GM21360 (cell line): ENCODE measurements around the gene NLGN1.
"Not testable (repeated sequence)": the region's sequence is repeated elsewhere in the genome, so short reads cannot be mapped to it uniquely, and the experiment has no call there.

Source experiments
- ATAC-seq: cut with Tn5 transposase; IDR thresholded peaks from one replicate; pipeline ENCODE4 v1.9.1; 2021; ENCODE audit warnings: mild to moderate bottlenecking, moderate library complexity; ENCODE audit not compliant: unreplicated experiment

The NLGN1 gene

GRCh38 chr3:174202561-174202960 is 805.0 kb downstream of the NLGN1 start:
- ATAC-seq: no peak

- ATAC-seq: no peak
These were observed 807.2 kb downstream of the NLGN1 start for GRCh38 chr3:174204765-174205164.

GRCh38 chr3:174206607-174207192 is 809.2 kb downstream of the NLGN1 start:
- no peak for ATAC-seq

GRCh38 chr3:174208161-174208560 is 810.6 kb downstream of the NLGN1 start:
- ATAC-seq: no peak

- ATAC-seq: not testable (repeated sequence)
These were observed 814.4 kb downstream of the NLGN1 start for GRCh38 chr3:174211896-174212295.

- no peak for ATAC-seq
These were observed 817.9 kb downstream of the NLGN1 start for GRCh38 chr3:174215456-174215855.

- no peak for ATAC-seq
These were observed 818.5 kb downstream of the NLGN1 start for GRCh38 chr3:174216019-174216418.

- no peak for ATAC-seq
These were observed 819.6 kb downstream of the NLGN1 start for GRCh38 chr3:174216946-174217718.

- ATAC-seq: no peak
These were observed 820.5 kb downstream of the NLGN1 start for GRCh38 chr3:174218016-174218415.

- ATAC-seq: no peak
These were observed 822.2 kb downstream of the NLGN1 start for GRCh38 chr3:174219738-174220137.

GRCh38 chr3:174220775-174221554 is 823.4 kb downstream of the NLGN1 start:
- no peak for ATAC-seq

GRCh38 chr3:174223042-174223441 is 825.5 kb downstream of the NLGN1 start:
- no peak for ATAC-seq

GRCh38 chr3:174223626-174224025 is 826.1 kb downstream of the NLGN1 start:
- no peak for ATAC-seq

- ATAC-seq: no peak
These were observed 832.4 kb downstream of the NLGN1 start for GRCh38 chr3:174229916-174230315.

- not testable (repeated sequence) for ATAC-seq
These were observed 834.6 kb downstream of the NLGN1 start for GRCh38 chr3:174232028-174232657.

- no peak for ATAC-seq
These were observed 835.3 kb downstream of the NLGN1 start for GRCh38 chr3:174232658-174233429.

GRCh38 chr3:174233511-174233910 is 836.0 kb downstream of the NLGN1 start:
- no peak for ATAC-seq

GRCh38 chr3:174242311-174243041 is 844.9 kb downstream of the NLGN1 start:
- no peak for ATAC-seq

- ATAC-seq: no peak
These were observed 845.6 kb downstream of the NLGN1 start for GRCh38 chr3:174243171-174243570.

- no peak for ATAC-seq
These were observed 850.2 kb downstream of the NLGN1 start for GRCh38 chr3:174247687-174248152.
